Endothelial cell (in vitro differentiated cells): ENCODE measurements around the gene RAE1. TPM values are rescaled to one million over a fixed set of nuclear protein-coding genes. Genes with fewer than 3 reads are reported as not detected.

Experiments
- DNase-seq: peaks from one replicate; pipeline ENCODE4 v3.0.0; 2021; ENCODE audit warnings: low spot score
- H3K27ac Mint-ChIP-seq: one replicate; pipeline ENCODE4 v1.8.0; 2021; ENCODE audit warnings: mixed read lengths, inconsistent platforms; ENCODE audit not compliant: unreplicated experiment
- H3K27me3 Mint-ChIP-seq: one replicate; pipeline ENCODE4 v1.8.0; 2021; ENCODE audit warnings: mild to moderate bottlenecking, moderate library complexity, mixed read lengths, inconsistent platforms; ENCODE audit not compliant: unreplicated experiment
- H3K36me3 Mint-ChIP-seq: one replicate; pipeline ENCODE4 v1.8.0; 2021; ENCODE audit warnings: mild to moderate bottlenecking, low read depth, mixed read lengths, inconsistent platforms; ENCODE audit not compliant: unreplicated experiment
- H3K4me1 Mint-ChIP-seq: one replicate; pipeline ENCODE4 v1.8.0; 2021; ENCODE audit warnings: mild to moderate bottlenecking, mixed read lengths, inconsistent platforms; ENCODE audit not compliant: unreplicated experiment
- H3K4me3 Mint-ChIP-seq: one replicate; pipeline ENCODE4 v1.8.0; 2021; ENCODE audit warnings: mild to moderate bottlenecking, mixed read lengths, inconsistent platforms; ENCODE audit not compliant: unreplicated experiment
- H3K9me3 Mint-ChIP-seq: one replicate; pipeline ENCODE4 v1.8.0; 2021; ENCODE audit warnings: mixed read lengths, inconsistent platforms; ENCODE audit not compliant: unreplicated experiment
- total RNA-seq: library from RNA; stranded (reverse); fragmentation: NEBNext Ultra II Directional; extraction: Animal tissue kit (Norgen Biotek cat#: 25700); gene quantifications from one replicate; pipeline ENCODE4 v1.2.1, GENCODE V29; 2021; ENCODE audit not compliant: unreplicated experiment
- TF ChIP-seq, protein P1 (sequence below): fragments of 200-600 bp; sonication (generic); IDR thresholded peaks from one replicate; pipeline ENCODE4 v1.5.0; 2021; ENCODE audit warnings: antibody characterized with exemption; ENCODE audit not compliant: unreplicated experiment

RAE1 gene
- total RNA-seq, 1 donor from 2014 or later, result 32.1 TPM

DNA sequence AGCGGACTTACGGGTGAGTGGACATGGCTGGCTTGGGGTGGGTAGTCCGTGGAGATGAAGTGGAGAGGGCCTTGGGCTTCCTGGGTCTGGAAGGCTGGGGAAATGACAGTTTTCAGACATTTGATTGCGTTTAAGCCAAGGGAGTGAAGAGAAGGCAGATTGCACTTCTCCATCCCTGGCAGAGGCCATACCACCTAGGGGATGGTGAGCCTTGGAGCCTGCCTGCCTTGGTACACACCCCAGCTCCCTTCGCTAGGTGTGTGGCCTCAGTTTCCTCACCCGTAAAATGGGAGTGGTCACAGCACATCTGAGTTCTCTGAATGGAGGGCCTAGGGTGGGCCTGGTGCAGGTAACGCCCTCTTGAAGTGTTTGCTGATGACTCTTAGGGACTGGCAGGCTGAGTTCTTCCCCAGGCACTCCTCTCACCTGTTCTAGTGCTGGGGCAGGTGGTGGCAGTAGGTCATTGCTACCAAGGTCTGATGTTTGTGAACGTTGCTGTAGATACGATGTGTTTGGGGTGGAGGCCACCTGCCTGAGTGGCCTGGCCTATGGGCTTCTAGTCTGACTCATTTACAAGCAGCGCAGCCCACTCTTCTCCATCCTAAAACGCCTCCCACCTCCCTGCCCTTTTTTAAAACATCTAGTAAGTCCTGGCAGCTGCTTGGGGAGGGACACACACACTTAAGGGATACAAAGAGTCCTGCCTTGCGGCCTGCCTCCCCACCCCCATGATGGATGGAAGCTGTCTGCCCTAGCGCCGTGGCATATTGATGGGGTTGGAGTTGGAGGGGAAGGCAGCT, 42.5 kb downstream of the RAE1 start:
- H3K4me1 Mint-ChIP-seq, result peaks cover 26% of the 10 kb centered on the region
- peaks cover 11% of the 10 kb centered on the region for H3K27me3 Mint-ChIP-seq
- H3K36me3 Mint-ChIP-seq, result peaks cover 15% of the 10 kb centered on the region
- H3K9me3 Mint-ChIP-seq, result no peaks in the 10 kb centered on the region
- no peak for DNase-seq
- H3K4me3 Mint-ChIP-seq, result peak overlapping the region; percentile 71
- peak overlapping the region; percentile 42 for H3K27ac Mint-ChIP-seq
- TF ChIP-seq, protein P1, sequence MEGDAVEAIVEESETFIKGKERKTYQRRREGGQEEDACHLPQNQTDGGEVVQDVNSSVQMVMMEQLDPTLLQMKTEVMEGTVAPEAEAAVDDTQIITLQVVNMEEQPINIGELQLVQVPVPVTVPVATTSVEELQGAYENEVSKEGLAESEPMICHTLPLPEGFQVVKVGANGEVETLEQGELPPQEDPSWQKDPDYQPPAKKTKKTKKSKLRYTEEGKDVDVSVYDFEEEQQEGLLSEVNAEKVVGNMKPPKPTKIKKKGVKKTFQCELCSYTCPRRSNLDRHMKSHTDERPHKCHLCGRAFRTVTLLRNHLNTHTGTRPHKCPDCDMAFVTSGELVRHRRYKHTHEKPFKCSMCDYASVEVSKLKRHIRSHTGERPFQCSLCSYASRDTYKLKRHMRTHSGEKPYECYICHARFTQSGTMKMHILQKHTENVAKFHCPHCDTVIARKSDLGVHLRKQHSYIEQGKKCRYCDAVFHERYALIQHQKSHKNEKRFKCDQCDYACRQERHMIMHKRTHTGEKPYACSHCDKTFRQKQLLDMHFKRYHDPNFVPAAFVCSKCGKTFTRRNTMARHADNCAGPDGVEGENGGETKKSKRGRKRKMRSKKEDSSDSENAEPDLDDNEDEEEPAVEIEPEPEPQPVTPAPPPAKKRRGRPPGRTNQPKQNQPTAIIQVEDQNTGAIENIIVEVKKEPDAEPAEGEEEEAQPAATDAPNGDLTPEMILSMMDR, result no peak

DNA sequence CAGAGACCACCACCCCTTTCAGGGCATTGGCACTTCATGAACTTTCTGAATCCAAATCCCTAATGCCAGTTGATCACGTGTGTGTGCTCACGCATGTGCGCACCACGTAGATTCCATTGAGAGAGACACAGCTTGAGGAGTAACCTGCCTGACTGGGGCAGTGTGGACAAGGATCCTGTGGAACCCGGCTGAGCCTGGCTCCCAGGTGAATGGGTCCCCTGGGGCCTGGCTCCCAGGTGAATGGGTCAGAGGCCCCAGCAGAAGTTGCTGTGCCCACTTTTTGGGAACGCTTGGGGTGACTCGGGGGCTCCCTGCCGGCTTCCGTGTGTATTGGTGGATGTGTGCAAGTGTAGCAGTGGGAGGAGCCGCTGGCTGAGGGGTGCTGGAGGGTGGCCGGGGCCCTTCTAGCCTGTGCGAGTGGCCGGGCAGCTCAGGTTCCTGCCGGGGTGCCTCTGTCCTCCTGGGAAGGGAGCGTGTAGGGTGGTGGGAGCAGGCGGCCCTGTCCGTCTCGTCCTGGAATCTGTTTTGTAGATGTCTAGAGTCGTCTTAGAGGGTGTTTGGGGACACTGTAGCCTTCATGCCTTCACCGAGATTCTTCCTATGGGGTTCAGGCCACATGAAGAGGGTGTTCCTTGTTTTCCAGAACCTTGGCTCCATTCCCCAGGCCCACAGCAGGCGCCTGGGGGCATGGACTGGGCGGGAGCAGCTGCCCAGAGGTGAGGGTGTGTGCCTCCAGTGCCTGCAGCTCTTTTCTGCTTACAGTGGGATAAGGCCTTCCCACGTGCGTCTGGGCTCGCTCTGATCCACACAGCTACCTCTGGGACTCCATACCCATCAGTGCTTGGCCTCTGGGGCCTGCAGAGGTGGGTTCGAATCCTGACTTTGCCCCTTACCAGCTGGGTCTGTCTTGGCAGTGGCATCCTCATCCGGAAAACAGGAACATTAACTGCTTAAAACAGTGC, 43.3 kb downstream of the RAE1 start:
- DNase-seq, result no peak
- H3K4me1 Mint-ChIP-seq, result peaks cover 26% of the 10 kb centered on the region
- H3K4me3 Mint-ChIP-seq, result no peak overlapping the region
- H3K27ac Mint-ChIP-seq, result peak overlapping the region; percentile 42
- H3K36me3 Mint-ChIP-seq, result peaks cover 22% of the 10 kb centered on the region
- TF ChIP-seq, protein P1, result no peak
- H3K9me3 Mint-ChIP-seq, result no peaks in the 10 kb centered on the region
- H3K27me3 Mint-ChIP-seq, result peaks cover 7% of the 10 kb centered on the region

DNA sequence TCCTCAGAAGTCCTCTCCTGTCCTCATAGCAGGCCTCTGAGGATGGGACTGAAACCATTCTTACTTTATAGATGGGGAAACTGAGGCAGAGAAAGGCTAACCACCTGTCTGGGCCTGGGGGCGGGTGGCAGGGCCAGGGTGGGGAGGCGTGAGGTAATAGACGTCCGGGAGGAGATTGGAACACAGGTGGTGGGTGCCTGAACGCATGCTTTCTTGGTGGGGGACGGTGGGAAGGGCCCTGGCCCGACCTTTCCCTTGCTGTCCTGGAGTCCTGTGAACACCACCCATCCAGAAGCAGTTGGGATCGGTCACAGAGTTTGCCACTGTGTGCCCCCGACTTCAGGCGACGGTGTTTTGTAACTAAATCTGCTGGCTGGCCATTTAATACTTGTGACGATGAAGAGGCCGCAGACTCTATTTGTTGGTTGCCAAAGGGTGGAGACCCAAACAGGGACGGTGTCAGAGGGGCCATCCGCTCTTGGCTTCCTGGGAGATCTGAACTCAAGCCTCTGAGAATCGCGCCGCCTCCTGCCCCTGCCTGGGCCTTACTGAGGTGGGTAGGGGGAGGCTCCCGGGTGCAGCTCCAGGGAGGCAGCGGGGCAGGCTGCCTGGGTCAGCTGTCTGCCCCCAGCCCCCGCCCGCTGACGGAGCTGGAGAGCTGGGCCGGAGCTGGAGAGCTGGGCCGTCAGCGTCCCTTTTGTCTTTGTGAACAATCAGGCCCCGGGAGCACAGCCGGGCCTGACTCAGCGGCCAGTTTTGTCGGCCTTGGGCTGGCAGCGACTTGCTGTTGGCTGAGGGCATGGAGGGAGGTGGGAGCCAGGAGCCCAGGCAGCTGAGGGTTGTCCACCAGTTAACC, 44.3 kb downstream of the RAE1 start:
- Mint-ChIP-seq H3K27ac (no peak overlapping the region), H3K27me3 (peaks cover 7% of the 10 kb centered on the region), H3K9me3 (no peaks in the 10 kb centered on the region), H3K36me3 (peaks cover 22% of the 10 kb centered on the region), H3K4me1 (peaks cover 26% of the 10 kb centered on the region), H3K4me3 (no peak overlapping the region)
- TF ChIP-seq, protein P1, result no peak
- DNase-seq, result peak; percentile 32

DNA sequence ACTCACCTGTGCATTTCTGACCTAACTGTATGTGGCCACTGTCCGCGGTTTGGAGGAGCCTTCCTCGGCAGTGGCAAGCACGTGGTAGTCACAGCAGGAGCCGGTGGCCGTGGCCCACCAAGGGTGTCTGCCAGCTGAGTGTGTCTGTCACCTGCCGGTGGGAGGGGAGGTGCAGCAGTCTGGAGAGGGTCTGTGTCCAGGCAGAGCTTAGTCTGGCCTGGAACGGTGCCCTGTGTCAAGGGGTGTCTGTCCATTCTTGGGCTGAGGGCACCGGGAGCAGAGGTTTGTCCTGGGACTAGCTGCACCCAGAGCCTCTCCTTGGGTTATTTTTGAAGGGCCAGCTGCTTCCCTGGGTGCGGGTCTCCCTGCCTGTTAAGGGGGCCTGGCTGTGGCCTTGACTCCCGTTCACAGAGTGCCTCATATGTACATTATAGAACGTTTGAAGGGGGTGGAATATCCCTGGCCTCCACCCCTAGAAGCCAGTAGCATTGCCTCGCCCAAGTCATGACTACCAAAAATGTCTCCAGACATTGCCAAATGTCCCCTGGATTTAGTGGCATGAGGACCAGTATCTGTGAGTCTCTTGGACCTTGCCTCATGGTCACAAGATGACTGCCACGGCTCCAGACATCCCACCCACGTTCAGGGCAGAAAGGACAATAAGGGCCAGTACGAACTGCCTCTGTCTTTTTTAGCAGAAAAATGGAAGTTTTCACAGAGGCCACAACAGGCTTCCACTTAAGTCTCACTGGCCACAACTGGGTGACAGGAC, 45.3 kb downstream of the RAE1 start:
- H3K4me1 Mint-ChIP-seq, result peaks cover 22% of the 10 kb centered on the region
- H3K4me3 Mint-ChIP-seq, result no peak overlapping the region
- no peak for DNase-seq
- no peaks in the 10 kb centered on the region for H3K9me3 Mint-ChIP-seq
- TF ChIP-seq, protein P1, result no peak
- peaks cover 7% of the 10 kb centered on the region for H3K27me3 Mint-ChIP-seq
- H3K27ac Mint-ChIP-seq, result peak overlapping the region; percentile 30
- peaks cover 23% of the 10 kb centered on the region for H3K36me3 Mint-ChIP-seq
